Activated CD8-positive, alpha-beta T cell treated with anti-CD3 and anti-CD28 coated beads for 36 hours (primary cell): ENCODE data around the gene CHSY1. TPM values are rescaled to one million over a fixed set of nuclear protein-coding genes. Genes with fewer than 3 reads are reported as not detected.

Source experiments
- ATAC-seq: fragments of 200-7000 bp; cut with Tn5 transposase; one replicate; pipeline ENCODE4 v1.10.0; 2021; ENCODE audit warnings: mild to moderate bottlenecking, moderate library complexity
- CTCF ChIA-PET: fragments of 350-600 bp; sonication (Branson Sonifier 250); formaldehyde crosslinking; loops from one replicate; lab custom pipeline; 2021; ENCODE audit warnings: antibody characterized with exemption; lab: Charles Lee
- POLR2A ChIA-PET: fragments of 350-600 bp; sonication (Branson Sonifier 250); formaldehyde crosslinking; loops from one replicate; lab custom pipeline; 2021; ENCODE audit warnings: antibody characterized with exemption; lab: Charles Lee
- DNase-seq: peaks from one replicate; pipeline ENCODE4 v3.0.0-alpha.2; 2020
- H3K27ac Mint-ChIP-seq: one replicate; pipeline ENCODE4 v1.8.0; 2021; ENCODE audit warnings: mild to moderate bottlenecking, mixed read lengths
- H3K27me3 Mint-ChIP-seq: one replicate; pipeline ENCODE4 v1.8.0; 2021; ENCODE audit warnings: mixed read lengths
- H3K36me3 Mint-ChIP-seq: one replicate; pipeline ENCODE4 v1.8.0; 2021; ENCODE audit warnings: low read depth, mixed read lengths
- H3K4me1 Mint-ChIP-seq: one replicate; pipeline ENCODE4 v1.8.0; 2021; ENCODE audit warnings: low read depth, mixed read lengths
- H3K4me3 Mint-ChIP-seq: one replicate; pipeline ENCODE4 v1.8.0; 2021; ENCODE audit warnings: mild to moderate bottlenecking, moderate library complexity, mixed read lengths
- H3K9me3 Mint-ChIP-seq: one replicate; pipeline ENCODE4 v1.8.0; 2021; ENCODE audit warnings: mixed read lengths
- CTCF ChIP-seq: fragments of 200-600 bp; IDR thresholded peaks from one replicate; pipeline ENCODE4 v1.8.0; 2022; ENCODE audit warnings: antibody characterized with exemption, mild to moderate bottlenecking
- intact Hi-C: fragments of 100-400 bp; cut with micrococcal nuclease; formaldehyde crosslinking; loops from one replicate; pipeline ENCODE4 v1.10.0; 2022
- total RNA-seq, 2 experiments: library from RNA; stranded (reverse); gene quantifications; one replicate each; pipeline ENCODE4 v1.2.3, GENCODE V29; 2021

CHSY1 gene
- total RNA-seq, 2 experiments from 2014 or later, result 57.9 to 58.3 TPM

- no peaks in the 10 kb centered on the region for H3K36me3 Mint-ChIP-seq
- H3K27ac Mint-ChIP-seq, result peak overlapping the region; percentile 3
- peaks cover 26% of the 10 kb centered on the region for H3K4me1 Mint-ChIP-seq
- H3K9me3 Mint-ChIP-seq, result peaks cover 6% of the 10 kb centered on the region
- DNase-seq (peak; percentile 63), ATAC-seq (peak; percentile 75)
- H3K27me3 Mint-ChIP-seq, result peaks cover 4% of the 10 kb centered on the region
- ChIA-PET POLR2A (interaction anchor here (0.8 to 1.2 kb wide), 4 partner anchors 24 to 116 kb away, joined by 3 read pairs; partner anchors contain the start of gene CHSY1), CTCF (interaction anchor here (1.0 to 1.1 kb wide), 2 partner anchors 9 to 15 kb away, joined by 3 read pairs; no protein-coding TSS in a partner anchor)
- intact Hi-C loops, result no loop called here
- no peak for TF ChIP-seq CTCF
- no peak overlapping the region for H3K4me3 Mint-ChIP-seq
Measured at GRCh38 chr15:101135532-101136166, 116.2 kb downstream of the CHSY1 start.

DNA sequence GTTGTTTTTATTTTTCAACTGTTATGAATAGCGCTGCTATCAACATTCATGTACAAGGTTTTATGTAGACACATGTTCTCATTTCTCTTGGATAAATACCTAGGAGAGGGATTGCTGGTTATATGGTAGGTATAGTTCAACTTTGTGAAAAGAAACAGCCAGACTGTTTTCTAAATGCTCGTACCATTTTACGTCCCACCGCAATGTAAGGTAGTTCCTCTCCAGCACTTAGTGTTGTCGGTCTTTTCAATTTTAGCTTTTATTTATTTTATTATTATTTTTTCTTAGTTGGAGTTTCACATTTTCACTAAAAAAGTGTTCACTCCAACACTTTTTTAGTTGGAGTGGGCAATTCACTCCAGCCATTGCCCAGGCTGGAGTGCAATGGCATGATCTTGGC lies 117.1 kb downstream of the CHSY1 start:
- H3K36me3 Mint-ChIP-seq, result no peaks in the 10 kb centered on the region

DNA sequence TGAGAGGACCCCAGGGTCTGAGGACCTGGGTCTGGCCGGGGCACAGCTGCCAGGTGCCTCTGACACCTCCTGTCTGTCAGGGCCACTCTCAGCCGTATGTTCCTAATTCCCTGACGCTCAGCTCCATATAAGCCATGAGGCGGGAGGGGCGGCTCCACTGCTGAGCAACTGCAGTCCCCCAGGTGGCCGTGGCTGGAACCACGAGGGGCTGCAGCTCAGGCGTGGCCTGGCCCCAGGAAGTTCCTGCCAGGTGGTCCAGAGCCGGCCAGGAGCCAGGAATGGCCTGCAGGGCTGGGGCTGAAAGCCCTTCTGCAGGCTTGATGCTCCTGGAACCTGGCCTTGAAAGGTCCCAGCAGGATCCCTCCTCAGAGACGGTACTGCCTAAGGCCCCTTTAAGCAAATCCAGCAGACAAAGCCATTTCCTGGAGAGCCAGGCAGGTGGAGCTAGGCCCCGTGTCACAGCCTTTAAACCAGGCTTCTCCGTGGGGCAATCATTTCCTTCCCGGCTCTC lies 118.0 kb downstream of the CHSY1 start:
- H3K4me1 Mint-ChIP-seq, result peaks cover 28% of the 10 kb centered on the region
- no peak overlapping the region for H3K27ac Mint-ChIP-seq
- no peak for TF ChIP-seq CTCF
- CTCF ChIA-PET, result interaction anchor here (0.6 to 1.2 kb wide), 4 partner anchors 15 to 50 kb away, joined by 3 read pairs; no protein-coding TSS in a partner anchor
- intact Hi-C loops, result no loop called here
- H3K9me3 Mint-ChIP-seq, result peaks cover 11% of the 10 kb centered on the region
- POLR2A ChIA-PET, result interaction anchor here (0.7 to 1.1 kb wide), 3 partner anchors 20 to 117 kb away, joined by 3 read pairs; no protein-coding TSS in a partner anchor
- no peak overlapping the region for H3K4me3 Mint-ChIP-seq
- DNase-seq, result no peak
- H3K36me3 Mint-ChIP-seq, result no peaks in the 10 kb centered on the region
- peaks cover 4% of the 10 kb centered on the region for H3K27me3 Mint-ChIP-seq
- ATAC-seq, result no peak

More for the DNA sequence above, 117.1 kb downstream of the CHSY1 start:
- Mint-ChIP-seq H3K9me3 (peaks cover 11% of the 10 kb centered on the region), H3K27me3 (peaks cover 4% of the 10 kb centered on the region), H3K4me1 (peaks cover 26% of the 10 kb centered on the region), H3K4me3 (no peak overlapping the region), H3K27ac (no peak overlapping the region)
- CTCF ChIA-PET, result interaction anchor here (1.0 to 1.1 kb wide), 2 partner anchors 8 to 16 kb away, joined by 3 read pairs; no protein-coding TSS in a partner anchor
- no peak for TF ChIP-seq CTCF
- no peak for DNase-seq
- POLR2A ChIA-PET, result interaction anchor here (0.8 to 1.2 kb wide), 5 partner anchors 25 to 117 kb away, joined by 3 read pairs; partner anchors contain the start of gene CHSY1
- no peak for ATAC-seq
- intact Hi-C loops, result no loop called here

- DNase-seq (no peak), ATAC-seq (no peak)
- H3K27me3 Mint-ChIP-seq, result peaks cover 4% of the 10 kb centered on the region
- H3K4me1 Mint-ChIP-seq, result peaks cover 35% of the 10 kb centered on the region
- POLR2A ChIA-PET, result interaction anchor here (0.9 kb wide), 1 partner anchor 21 kb away, joined by 3 read pairs; no protein-coding TSS in a partner anchor
- no peak overlapping the region for H3K27ac Mint-ChIP-seq
- H3K9me3 Mint-ChIP-seq, result peaks cover 17% of the 10 kb centered on the region
- peaks cover under 1% of the 10 kb centered on the region for H3K36me3 Mint-ChIP-seq
- H3K4me3 Mint-ChIP-seq, result no peak overlapping the region
- intact Hi-C loops, result no loop called here
- no peak for TF ChIP-seq CTCF
- CTCF ChIA-PET, result interaction anchor here (1.0 to 1.2 kb wide), 2 partner anchors 14 to 16 kb away, joined by 3 read pairs; no protein-coding TSS in a partner anchor
Measured at GRCh38 chr15:101133181-101133460, 118.7 kb downstream of the CHSY1 start.
